Hepatocyte (in vitro differentiated cells): Measurements from ENCODE around the gene CFAP54. TPM values are rescaled to one million over a fixed set of nuclear protein-coding genes. Genes with fewer than 3 reads are reported as not detected.

ENCODE experiments used
- DNase-seq: peaks from one replicate; pipeline ENCODE4 v3.0.0-alpha.2; 2016; ENCODE audit warnings: low spot score
- H2AFZ ChIP-seq: fragments of 200-600 bp; sonication (generic); 2 replicates; pipeline ENCODE4 v1.6.0; 2016; ENCODE audit warnings: antibody characterized with exemption, mild to moderate bottlenecking
- H3K27ac ChIP-seq: fragments of 200-600 bp; sonication (generic); 2 replicates; pipeline ENCODE4 v1.5.1; 2016; ENCODE audit warnings: mild to moderate bottlenecking
- H3K27me3 ChIP-seq: fragments of 200-600 bp; sonication (generic); 2 replicates; pipeline ENCODE4 v1.6.1; 2016
- H3K36me3 ChIP-seq: fragments of 200-600 bp; sonication (generic); replicated peaks from 2 replicates; pipeline ENCODE4 v1.5.1; 2016; ENCODE audit warnings: low read depth; ENCODE audit not compliant: insufficient read depth
- H3K4me1 ChIP-seq: fragments of 200-600 bp; sonication (generic); 2 replicates; pipeline ENCODE4 v1.5.1; 2016; ENCODE audit warnings: mild to moderate bottlenecking, moderate library complexity; ENCODE audit not compliant: insufficient read depth
- H3K4me2 ChIP-seq: fragments of 200-600 bp; sonication (generic); 2 replicates; pipeline ENCODE4 v1.6.0; 2016
- H3K4me3 ChIP-seq: fragments of 200-600 bp; sonication (generic); 2 replicates; pipeline ENCODE4 v1.5.1; 2016; ENCODE audit warnings: mild to moderate bottlenecking
- H3K79me2 ChIP-seq: fragments of 200-600 bp; sonication (generic); 2 replicates; pipeline ENCODE4 v1.6.0; 2017; ENCODE audit warnings: mild to moderate bottlenecking
- H3K9me2 ChIP-seq: fragments of 200-600 bp; sonication (generic); replicated peaks from 2 replicates; pipeline ENCODE4 v1.6.0; 2017; ENCODE audit warnings: mild to moderate bottlenecking; ENCODE audit not compliant: insufficient read depth
- H3K9me3 ChIP-seq: fragments of 200-600 bp; sonication (generic); 2 replicates; pipeline ENCODE4 v1.5.1; 2016; ENCODE audit warnings: low read depth, mild to moderate bottlenecking
- H4K20me1 ChIP-seq: fragments of 200-600 bp; sonication (generic); 2 replicates; pipeline ENCODE4 v1.6.0; 2016; ENCODE audit warnings: mild to moderate bottlenecking; ENCODE audit not compliant: insufficient read depth, poor library complexity, severe bottlenecking
- CTCF ChIP-seq: fragments of 200-600 bp; sonication (generic); IDR thresholded peaks from 2 replicates; pipeline ENCODE4 v1.5.1; 2016; ENCODE audit warnings: antibody characterized with exemption, mild to moderate bottlenecking; ENCODE audit not compliant: poor library complexity
- EZH2 ChIP-seq: fragments of 200-600 bp; sonication (generic); IDR thresholded peaks from 2 replicates; pipeline ENCODE4 v1.6.1; 2016; ENCODE audit warnings: antibody characterized with exemption, mild to moderate bottlenecking, borderline replicate concordance
- EZH2phosphoT487 ChIP-seq: fragments of 200-600 bp; sonication (generic); IDR thresholded peaks from one replicate; pipeline ENCODE4 v1.6.1; 2018; ENCODE audit warnings: antibody characterized with exemption, mild to moderate bottlenecking, low read depth, moderate library complexity; ENCODE audit not compliant: unreplicated experiment, severe bottlenecking
- WGBS: methylation state at CpG from one replicate; pipeline ENCODE4 v1.1.6; 2016; ENCODE audit warnings: low lambda C conversion rate; ENCODE audit errors: missing lambda C conversion rate; 5-methylcytosine and 5-hydroxymethylcytosine counted together
- polyA plus RNA-seq: library from polyadenylated mRNA; unstranded; fragments of >200 nt; fragmentation: Nextera tagmentation; extraction: Ambion mirVana; gene quantifications from 2 replicates; pipeline ENCODE4 v1.2.1, GENCODE V29; 2016
- total RNA-seq: library from RNA; depleted of rRNA; stranded (reverse); fragments of >200 nt; gene quantifications from 2 replicates; pipeline ENCODE4 v1.2.3, GENCODE V29; 2014

CFAP54 gene
- total and polyA plus RNA-seq, 2 experiments from 2014 or later: 0.64 to 0.67 TPM

- H3K9me3 ChIP-seq: no peaks in the 10 kb centered on the region
- 85% methylated on average over 3 of the region's 3 CpGs for WGBS
- H3K4me2 ChIP-seq: no peak overlapping the region
- H3K9me2 ChIP-seq: no peaks in the 10 kb centered on the region
- no peak overlapping the region for H2AFZ ChIP-seq
- no peaks in the 10 kb centered on the region for H3K36me3 ChIP-seq
- H3K27me3 ChIP-seq: no peaks in the 10 kb centered on the region
- no peaks in the 10 kb centered on the region for H3K79me2 ChIP-seq
- H3K27ac ChIP-seq: no peak overlapping the region
- TF ChIP-seq EZH2 (no peak), CTCF (no peak), EZH2phosphoT487 (no peak)
- H3K4me1 ChIP-seq: no peaks in the 10 kb centered on the region
- no peaks in the 10 kb centered on the region for H4K20me1 ChIP-seq
- no peak overlapping the region for H3K4me3 ChIP-seq
- no peak for DNase-seq
These were observed 332.2 kb downstream of the CFAP54 start for GRCh38 chr12:96821592-96821991.

- 94% methylated on average over 1 of the region's 1 CpG for WGBS
- Histone ChIP-seq H3K79me2 (no peaks in the 10 kb centered on the region), H3K27ac (no peak overlapping the region), H3K4me3 (no peak overlapping the region), H3K36me3 (no peaks in the 10 kb centered on the region), H3K27me3 (no peaks in the 10 kb centered on the region), H3K9me3 (no peaks in the 10 kb centered on the region), H2AFZ (no peak overlapping the region), H4K20me1 (no peaks in the 10 kb centered on the region), H3K4me2 (no peak overlapping the region), H3K9me2 (no peaks in the 10 kb centered on the region), H3K4me1 (no peaks in the 10 kb centered on the region)
- TF ChIP-seq CTCF (no peak), EZH2 (no peak), EZH2phosphoT487 (no peak)
- DNase-seq: no peak
These were observed 333.3 kb downstream of the CFAP54 start for GRCh38 chr12:96822641-96823040.

GRCh38 chr12:96824074-96824837 is 334.9 kb downstream of the CFAP54 start:
- DNase-seq: no peak
- no peak overlapping the region for H3K4me2 ChIP-seq
- H3K4me3 ChIP-seq: no peak overlapping the region
- no peaks in the 10 kb centered on the region for H3K79me2 ChIP-seq
- H4K20me1 ChIP-seq: no peaks in the 10 kb centered on the region
- WGBS: 92% methylated on average over 7 of the region's 7 CpGs
- no peaks in the 10 kb centered on the region for H3K9me3 ChIP-seq
- no peaks in the 10 kb centered on the region for H3K9me2 ChIP-seq
- H2AFZ ChIP-seq: no peak overlapping the region
- no peaks in the 10 kb centered on the region for H3K4me1 ChIP-seq
- TF ChIP-seq EZH2phosphoT487 (no peak), CTCF (no peak), EZH2 (no peak)
- H3K27me3 ChIP-seq: no peaks in the 10 kb centered on the region
- H3K27ac ChIP-seq: no peak overlapping the region
- no peaks in the 10 kb centered on the region for H3K36me3 ChIP-seq
